GM12891 (cell line): ENCODE results near the gene SLC8A1.

Source experiments
- POLR2A ChIP-seq: IDR thresholded peaks from 2 replicates; pipeline ENCODE4 v1.6.1; 2011; ENCODE audit warnings: low read depth, low read length, control low read depth
- POLR2AphosphoS5 ChIP-seq: IDR thresholded peaks from 2 replicates; pipeline ENCODE4 v1.6.1; 2011; ENCODE audit warnings: low read depth, low read length, control low read depth
- SPI1 ChIP-seq: IDR thresholded peaks from 2 replicates; pipeline ENCODE4 v1.6.1; 2011; ENCODE audit warnings: low read depth, low read length, control low read depth

GRCh38 chr2:40287195-40287594, 164.7 kb downstream of the SLC8A1 start:
- no peak for TF ChIP-seq POLR2AphosphoS5
- no peak for TF ChIP-seq SPI1
- no peak for TF ChIP-seq POLR2A
